HG03066 (cell line): ENCODE results near the gene FKBP15.

Source experiments
- ATAC-seq: cut with Tn5 transposase; IDR thresholded peaks from one replicate; pipeline ENCODE4 v1.9.1; 2021; ENCODE audit warnings: low read depth; ENCODE audit not compliant: unreplicated experiment

Gene FKBP15

DNA sequence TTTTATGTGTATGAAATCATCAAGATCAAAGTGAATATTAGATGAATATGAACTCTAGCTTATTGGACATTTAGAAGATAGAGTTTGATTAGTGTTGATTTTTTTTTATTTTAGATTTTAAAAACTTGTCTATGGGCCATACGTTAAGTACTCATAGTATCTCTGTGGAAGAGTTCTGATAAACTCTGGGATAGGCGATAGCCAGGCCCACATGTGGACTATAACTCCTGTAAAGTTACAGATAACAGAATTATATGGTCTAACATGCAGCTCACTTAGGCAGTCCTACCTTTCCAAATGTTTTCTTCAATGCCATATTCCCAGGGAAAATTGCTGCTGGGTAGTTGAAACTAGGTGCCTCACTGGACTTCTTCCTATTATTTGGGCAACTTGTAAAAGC is 10.6 kb upstream of the FKBP15 start:
- no peak for ATAC-seq

- no peak for ATAC-seq
Measured at GRCh38 chr9:113228130-113228665, 7.1 kb upstream of the FKBP15 start.

GRCh38 chr9:113227436-113227835 is 6.4 kb upstream of the FKBP15 start:
- no peak for ATAC-seq

DNA sequence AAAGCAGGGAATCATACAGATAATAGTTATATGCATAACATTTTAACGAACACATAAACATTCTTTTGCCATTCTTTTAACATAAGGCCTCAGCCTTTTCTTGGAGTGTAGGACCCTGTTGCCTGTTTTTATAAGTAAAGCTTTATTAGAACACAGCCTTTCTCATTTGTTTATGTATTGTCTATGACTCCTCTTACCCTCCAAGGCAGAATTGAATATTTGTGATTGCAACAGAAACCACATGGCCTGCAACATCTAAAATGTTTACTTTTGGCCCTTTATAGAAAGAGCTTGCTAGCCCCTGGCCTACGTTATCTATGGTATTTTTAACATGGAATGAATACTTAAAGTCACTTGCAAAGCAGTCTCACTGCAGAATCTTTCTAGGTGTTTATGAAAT is 2.9 kb upstream of the FKBP15 start:
- ATAC-seq, result no peak

DNA sequence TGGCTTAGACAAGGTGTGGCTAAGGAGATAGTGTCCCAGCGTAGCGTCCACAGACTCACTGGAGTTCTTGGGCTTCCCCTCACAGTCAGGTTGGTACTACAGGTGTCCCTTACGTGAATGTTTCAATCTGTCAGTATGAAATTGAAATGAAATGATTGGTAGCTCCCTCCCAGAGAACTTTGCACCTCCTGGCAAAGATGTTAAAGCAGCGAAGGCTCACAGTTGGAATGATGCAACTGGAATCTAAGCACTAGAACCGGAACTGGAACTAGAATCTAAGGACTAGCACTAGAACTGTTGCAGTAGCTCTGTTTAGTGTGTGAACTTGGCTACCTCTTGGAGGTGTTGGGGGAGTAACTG is 1.4 kb upstream of the FKBP15 start:
- ATAC-seq, result no peak

DNA sequence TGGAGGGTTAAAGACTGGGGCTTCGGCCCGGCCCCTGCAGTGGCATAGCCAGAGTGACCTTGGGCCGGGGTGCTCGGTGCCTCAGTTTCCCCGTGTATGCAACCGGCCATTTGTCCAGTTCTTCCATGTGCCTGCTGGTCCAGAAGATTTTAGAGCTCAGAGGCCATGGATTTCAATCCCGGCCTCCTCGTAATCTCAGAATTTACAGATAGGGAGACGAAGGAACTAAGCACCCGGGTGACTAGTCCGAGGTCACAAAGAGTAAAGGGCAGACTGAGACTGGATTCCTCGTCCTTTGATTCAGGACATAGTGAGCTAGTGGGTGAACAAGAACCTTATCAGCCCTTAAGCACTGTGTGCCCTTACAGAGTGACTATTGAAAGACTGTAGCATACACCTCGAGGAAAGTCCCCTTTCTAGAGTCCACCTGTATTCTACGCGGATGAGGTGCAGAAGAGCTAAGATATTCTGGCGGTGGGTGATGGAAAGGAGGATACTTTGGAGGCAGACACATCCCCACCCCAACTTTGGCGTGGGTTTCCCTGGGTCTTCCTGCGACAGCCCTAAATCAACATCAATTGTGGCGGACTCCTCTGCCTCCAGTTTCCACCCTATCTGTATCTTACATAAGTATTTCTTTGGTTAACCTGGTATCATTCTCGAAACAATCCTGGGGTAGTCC is 864 bp upstream of the FKBP15 start:
- no peak for ATAC-seq

DNA sequence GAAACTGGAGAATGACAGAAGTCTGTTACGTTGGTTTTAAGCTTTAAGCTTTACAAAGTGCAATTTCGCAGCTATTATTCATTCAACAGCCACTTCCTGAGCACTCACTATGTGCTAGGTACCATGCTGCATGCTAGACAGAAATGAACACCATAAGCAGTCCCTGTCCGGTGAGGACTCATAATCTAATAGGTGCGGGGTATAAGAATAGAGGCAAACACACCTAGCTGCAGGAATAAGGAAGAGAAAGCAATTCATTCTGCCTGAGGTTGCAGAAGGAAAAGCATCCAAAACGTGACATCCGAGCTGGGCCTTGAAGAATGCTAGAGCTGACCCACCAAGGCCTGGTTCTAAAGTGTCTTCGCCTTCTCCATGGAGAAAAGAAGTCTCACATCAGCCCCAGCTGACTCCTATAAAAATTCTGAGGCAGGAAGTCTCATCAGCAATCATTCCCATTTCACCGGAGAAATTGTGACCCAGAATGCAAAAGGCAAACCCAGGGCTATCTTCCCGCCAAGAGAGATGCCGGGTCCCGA is 542 bp downstream of the FKBP15 start:
- no peak for ATAC-seq

GRCh38 chr9:113219969-113220368 is 1.1 kb downstream of the FKBP15 start:
- ATAC-seq, result peak; percentile 49

GRCh38 chr9:113219186-113219936 is 1.7 kb downstream of the FKBP15 start:
- peak; percentile 36 for ATAC-seq

DNA sequence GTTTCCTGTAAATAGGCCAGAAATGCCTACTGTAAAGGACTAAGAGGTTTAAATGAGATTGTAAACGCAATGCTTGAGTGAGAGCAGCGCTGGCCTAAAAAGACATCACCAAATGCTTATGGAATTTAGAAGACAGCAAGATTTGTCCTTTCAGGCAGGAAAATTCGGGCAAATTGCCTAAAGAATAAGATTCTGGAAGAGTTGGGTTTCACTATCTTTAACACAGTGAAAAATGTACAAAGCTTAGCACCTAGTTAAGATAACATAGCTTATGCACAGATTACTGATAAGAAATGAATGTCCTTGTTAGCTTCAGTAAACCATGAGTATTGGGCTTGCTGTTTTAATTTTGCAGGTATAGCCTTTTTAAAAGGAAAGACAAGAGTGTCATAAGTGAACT is 4.7 kb downstream of the FKBP15 start:
- ATAC-seq, result no peak

DNA sequence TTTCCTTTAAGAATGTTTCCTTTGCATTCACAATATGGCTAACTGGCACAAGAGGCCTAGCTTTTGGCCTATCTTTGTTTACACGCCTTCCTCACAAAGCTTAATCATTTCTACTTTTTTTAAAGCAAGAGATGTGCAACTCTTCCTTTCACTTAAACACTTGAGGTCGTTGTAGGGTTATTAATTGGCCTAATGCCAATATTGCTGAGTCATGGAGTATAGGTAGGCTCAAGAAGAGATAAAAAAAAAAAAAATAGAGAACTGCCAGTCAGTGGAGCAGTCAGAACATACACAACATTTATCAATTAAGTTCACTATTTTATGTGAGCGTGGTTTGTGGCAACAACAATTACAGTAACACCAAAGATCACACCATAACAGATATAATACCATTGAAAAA is 5.9 kb downstream of the FKBP15 start:
- ATAC-seq, result no peak

DNA sequence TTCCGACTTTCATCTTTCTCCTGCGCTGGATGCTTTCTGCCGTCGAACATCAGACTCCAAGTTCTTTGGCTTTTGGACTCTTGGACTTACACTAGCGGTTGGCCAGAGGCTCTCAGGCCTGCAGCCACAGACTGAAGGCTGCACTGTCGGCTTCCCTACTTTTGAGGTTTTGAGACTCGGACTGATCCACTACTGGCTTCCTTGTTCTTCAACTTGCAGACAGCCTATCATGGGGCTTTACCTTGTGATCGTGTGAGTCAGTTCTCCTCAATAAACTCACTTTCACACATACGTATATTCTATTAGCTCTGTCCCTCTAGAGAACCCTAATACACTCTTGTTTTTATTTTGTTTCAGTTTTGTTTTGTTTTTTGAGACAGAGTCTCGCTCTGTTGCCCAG is 10.3 kb downstream of the FKBP15 start:
- no peak for ATAC-seq

DNA sequence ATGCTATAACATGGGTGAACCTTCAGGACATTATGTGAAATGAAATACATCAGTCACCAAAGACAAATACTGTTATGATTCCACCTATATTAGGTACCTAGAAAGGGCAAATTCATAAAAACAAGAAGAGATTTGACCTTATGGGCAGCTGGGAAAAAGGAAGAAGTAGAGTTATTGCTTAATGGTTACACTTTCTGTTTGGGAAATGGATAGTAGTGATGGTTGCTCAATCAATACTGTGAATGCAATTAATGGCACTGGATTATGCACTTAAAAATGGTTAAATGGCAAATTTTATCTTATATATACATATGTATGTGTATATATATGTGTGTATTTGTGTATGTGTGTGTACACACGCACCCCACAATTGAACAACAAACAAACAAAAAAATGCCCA is 15.2 kb downstream of the FKBP15 start:
- no peak for ATAC-seq

GRCh38 chr9:113205432-113205831 is 15.6 kb downstream of the FKBP15 start:
- no peak for ATAC-seq

DNA sequence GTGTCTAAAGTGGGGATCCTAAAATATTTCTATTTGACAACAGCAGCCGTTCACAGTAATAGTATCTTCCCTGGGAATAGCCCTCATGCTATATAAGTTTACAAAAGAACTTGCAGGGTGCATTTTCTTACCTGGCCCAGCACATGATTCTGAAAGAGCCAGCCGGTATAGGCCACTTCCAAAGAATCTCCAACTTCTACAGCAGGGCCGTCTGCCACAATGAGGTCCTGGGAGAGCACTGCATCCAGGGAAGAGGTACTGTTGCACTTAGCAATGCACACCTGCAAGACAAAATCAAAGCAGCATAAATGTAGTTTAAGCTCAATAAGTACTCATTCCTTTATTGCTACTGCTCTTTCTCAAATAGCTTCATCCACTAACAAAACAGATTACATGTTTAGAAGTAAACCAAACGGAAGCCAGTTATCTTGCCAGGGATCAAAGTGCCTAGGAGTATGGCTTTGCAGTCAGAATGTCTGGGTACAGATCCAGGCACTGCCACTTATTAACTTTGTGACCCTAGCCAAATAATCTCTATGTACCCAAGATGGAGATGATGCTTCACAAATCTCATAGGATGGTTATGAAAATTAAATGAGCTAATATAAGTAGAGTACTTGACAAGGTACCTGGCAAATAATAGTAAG is 21.3 kb downstream of the FKBP15 start:
- no peak for ATAC-seq

GRCh38 chr9:113192455-113192854 is 28.6 kb downstream of the FKBP15 start:
- no peak for ATAC-seq

DNA sequence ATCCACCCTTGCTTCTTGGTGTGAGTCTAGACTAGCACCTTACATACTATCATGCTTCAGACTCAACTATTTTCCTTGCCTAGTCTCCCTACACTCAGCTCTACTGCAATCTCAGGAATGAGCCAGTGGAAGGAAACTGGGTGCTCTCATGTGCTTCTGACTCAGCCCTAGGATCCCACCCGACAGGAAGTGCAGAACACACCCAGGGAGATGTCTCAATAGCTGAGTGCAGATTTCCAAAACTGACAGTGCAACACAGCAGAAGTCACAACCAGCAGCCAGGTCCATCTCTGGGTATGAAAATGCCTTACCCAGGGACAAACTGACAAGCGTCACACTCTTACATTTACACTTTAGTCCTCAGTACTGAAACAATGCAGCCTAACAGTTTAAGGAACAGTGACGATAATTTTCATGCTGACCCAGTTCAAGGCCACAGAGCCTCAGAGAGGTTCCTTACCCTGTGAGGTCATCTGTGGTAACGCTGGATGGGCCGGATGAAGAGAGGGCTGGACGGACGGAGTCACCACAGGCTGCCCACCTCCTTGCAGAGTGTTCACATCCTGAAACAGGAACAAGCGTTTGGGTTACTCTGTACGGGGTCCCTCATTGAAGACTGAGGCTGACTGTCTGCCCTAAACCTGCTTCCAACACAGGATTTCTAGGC is 33.0 kb downstream of the FKBP15 start:
- ATAC-seq, result no peak

DNA sequence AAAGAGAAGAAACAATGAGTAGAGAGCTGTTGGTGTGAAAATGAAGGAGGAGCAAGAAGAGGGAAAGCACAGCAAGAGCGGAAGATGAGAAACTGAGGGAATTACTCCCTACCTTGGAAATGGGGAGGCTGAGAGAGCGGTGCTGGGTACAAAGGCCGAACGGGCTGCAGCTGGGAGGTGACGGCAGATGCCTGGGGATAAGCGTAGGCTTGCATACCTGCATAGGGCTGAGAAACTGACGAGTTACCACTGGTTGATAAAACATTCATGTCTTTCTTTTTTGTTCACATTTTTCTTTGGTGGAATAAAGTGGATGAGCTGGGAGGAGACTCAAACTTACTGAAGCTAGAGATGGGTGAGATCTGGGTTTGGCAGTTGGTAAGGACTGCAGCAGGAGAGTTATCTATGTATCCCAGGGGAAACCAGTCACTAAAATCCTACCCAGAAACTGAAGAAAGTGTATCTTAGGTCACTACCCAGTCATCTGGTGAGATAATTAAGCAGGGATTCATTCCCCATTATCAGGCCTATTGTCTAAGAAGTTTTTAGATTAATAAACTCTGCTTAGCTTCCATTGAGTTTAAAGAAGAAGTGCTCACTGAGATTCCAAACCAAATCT is 34.8 kb downstream of the FKBP15 start:
- ATAC-seq, result no peak

DNA sequence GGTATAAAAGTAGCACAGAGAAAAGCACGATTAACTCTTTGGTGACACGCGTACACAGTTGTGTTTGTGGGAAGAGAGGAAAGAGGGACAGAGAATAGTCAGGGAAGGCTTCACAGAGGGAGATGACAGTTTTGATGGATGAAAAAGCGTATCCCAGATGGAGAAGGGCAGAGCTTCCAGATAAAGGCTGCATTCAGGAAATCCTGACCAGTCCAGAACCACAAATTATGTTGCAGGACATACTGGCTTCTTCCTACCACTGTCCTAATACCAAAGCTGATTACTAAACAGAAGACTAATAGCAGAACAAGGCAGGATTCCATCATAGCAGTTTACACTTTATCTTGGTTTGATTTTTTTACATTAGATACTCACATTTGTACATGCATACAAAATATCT is 35.8 kb downstream of the FKBP15 start:
- no peak for ATAC-seq

DNA sequence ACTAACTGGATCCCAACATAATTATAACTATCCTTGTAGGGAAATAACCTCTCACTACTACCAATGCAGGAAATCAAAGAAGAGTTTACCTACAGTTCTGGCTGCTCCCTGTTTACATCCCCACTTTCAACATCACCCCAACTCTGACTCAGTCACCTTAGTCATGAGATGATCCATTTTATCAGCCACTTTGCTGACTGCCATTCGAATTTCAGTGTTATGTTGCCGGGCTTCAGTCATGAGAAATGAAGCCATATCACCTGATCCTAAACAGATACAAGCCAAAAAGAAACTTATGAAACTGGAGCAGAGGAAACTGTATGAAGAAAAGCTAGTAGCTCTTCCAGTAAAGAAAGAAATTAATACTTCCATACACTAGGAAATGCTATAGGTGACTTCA is 36.5 kb downstream of the FKBP15 start:
- ATAC-seq, result no peak
